ENCODE results near the gene PXDN.
"Not testable (repeated sequence)": the region's sequence is repeated elsewhere in the genome, so short reads cannot be mapped to it uniquely, and the experiment has no call there.

Gene PXDN

GRCh38 chr2:1728821-1729220 is 15.5 kb downstream of the PXDN start:
- H3K27ac ChIP-seq: no peak overlapping the region
- TF ChIP-seq CTCF (conservative IDR thresholded peaks at IDR 0.05) (no peak), ZFX (IDR thresholded peaks at IDR 0.05) (no peak)

- TF ChIP-seq ZFX (IDR thresholded peaks at IDR 0.05) (no peak), CTCF (conservative IDR thresholded peaks at IDR 0.05) (no peak)
- H3K27ac ChIP-seq: no peak overlapping the region
Measured at GRCh38 chr2:1727796-1728474, 16.4 kb downstream of the PXDN start.

GRCh38 chr2:1727101-1727771 is 17.1 kb downstream of the PXDN start:
- no peak overlapping the region for H3K27ac ChIP-seq
- TF ChIP-seq CTCF (conservative IDR thresholded peaks at IDR 0.05): no peak
- no peak for TF ChIP-seq ZFX (IDR thresholded peaks at IDR 0.05)

- TF ChIP-seq CTCF (conservative IDR thresholded peaks at IDR 0.05): no peak
- no peak for TF ChIP-seq ZFX (IDR thresholded peaks at IDR 0.05)
- no peak overlapping the region for H3K27ac ChIP-seq
Measured at GRCh38 chr2:1726558-1726957, 17.8 kb downstream of the PXDN start.

- H3K27ac ChIP-seq: not testable (repeated sequence)
Measured at GRCh38 chr2:1724351-1724750, 20.0 kb downstream of the PXDN start.

- H3K27ac ChIP-seq: no peak overlapping the region
- no peak for TF ChIP-seq ZFX (IDR thresholded peaks at IDR 0.05)
- no peak for TF ChIP-seq CTCF (conservative IDR thresholded peaks at IDR 0.05)
Measured at GRCh38 chr2:1723397-1724042, 20.8 kb downstream of the PXDN start.

GRCh38 chr2:1722692-1723091 is 21.6 kb downstream of the PXDN start:
- TF ChIP-seq CTCF (conservative IDR thresholded peaks at IDR 0.05): no peak
- TF ChIP-seq ZFX (IDR thresholded peaks at IDR 0.05): no peak
- H3K27ac ChIP-seq: no peak overlapping the region

All from C4-2B (cell line).